Right ventricle myocardium inferior (tissue), 1 donor: ENCODE measurements around the gene SERPINA7. TPM values are rescaled to one million over a fixed set of nuclear protein-coding genes. Genes with fewer than 3 reads are reported as not detected.
"Not testable (repeated sequence)": the region's sequence is repeated elsewhere in the genome, so short reads cannot be mapped to it uniquely, and the experiment has no call there.

Experiments used
- ATAC-seq: fragments of 200-7000 bp; cut with Tn5 transposase; one replicate; pipeline ENCODE4 v1.9.1; 2020; ENCODE audit warnings: mild to moderate bottlenecking, moderate library complexity
- DNase-seq: peaks from one replicate; pipeline ENCODE4 v3.0.0; 2021; ENCODE audit errors: missing footprints
- intact Hi-C: fragments of 100-400 bp; cut with DNase I; formaldehyde crosslinking; loops from one replicate; pipeline ENCODE4 v1.11.0; 2022
- long read RNA-seq: library from polyadenylated mRNA; unstranded; transcript quantifications from one replicate; pipeline ENCODE4 v2.0.0, GENCODE V29; 2021
- total RNA-seq: library from RNA; stranded (reverse); fragmentation: NEBNext Ultra II Directional; extraction: Animal tissue kit (Norgen Biotek cat#: 25700); gene quantifications from one replicate; pipeline ENCODE4 v1.2.1, GENCODE V29; 2021
- donor health status: DM: no; HTN: yes; CAD: no; lungs with severe emphysema.

SERPINA7 gene, protein sequence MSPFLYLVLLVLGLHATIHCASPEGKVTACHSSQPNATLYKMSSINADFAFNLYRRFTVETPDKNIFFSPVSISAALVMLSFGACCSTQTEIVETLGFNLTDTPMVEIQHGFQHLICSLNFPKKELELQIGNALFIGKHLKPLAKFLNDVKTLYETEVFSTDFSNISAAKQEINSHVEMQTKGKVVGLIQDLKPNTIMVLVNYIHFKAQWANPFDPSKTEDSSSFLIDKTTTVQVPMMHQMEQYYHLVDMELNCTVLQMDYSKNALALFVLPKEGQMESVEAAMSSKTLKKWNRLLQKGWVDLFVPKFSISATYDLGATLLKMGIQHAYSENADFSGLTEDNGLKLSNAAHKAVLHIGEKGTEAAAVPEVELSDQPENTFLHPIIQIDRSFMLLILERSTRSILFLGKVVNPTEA
- not detected for total RNA-seq
- long read RNA-seq = 0 reads

GRCh38 chrX:106038625-106039024 lies at the start of gene SERPINA7:
Gene SERPINA7, minus strand, starts transcription at chrX:106038727. Its CDS starts 1,669 bp downstream, at chrX:106037058.
- DNase-seq (no peak), ATAC-seq (no peak)
- intact Hi-C loops = loop anchor here (5.0 kb wide), 1 partner anchor 359 kb away; no protein-coding TSS in a partner anchor

- DNase-seq = no peak
- intact Hi-C loops = no loop called here
- no peak for ATAC-seq
Measured at GRCh38 chrX:106069048-106069447, 30.5 kb upstream of the SERPINA7 start.

GRCh38 chrX:106050054-106050453 lies 11.5 kb upstream of the SERPINA7 start:
- ATAC-seq (no peak), DNase-seq (no peak)
- intact Hi-C loops = no loop called here

DNA sequence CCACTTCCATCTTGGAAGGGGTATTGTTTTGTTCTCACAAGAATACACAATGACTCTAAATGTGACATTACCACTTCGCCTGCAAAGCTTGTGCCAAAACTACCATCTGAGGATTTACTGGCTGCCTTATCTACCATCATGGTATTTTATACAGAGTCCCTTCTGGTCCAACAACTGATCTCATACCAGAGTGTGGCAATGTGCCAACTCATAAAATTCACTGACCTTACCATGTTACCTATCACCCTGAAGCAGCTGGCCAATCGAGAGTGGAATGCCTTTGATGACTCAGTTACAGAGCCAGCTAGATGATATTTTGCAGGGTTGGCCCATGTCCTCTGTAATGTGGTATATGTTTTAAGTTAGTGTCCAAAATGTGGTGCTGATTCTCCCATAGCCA lies 3.8 kb upstream of the SERPINA7 start:
- ATAC-seq (no peak), DNase-seq (no peak)
- intact Hi-C loops = no loop called here

DNA sequence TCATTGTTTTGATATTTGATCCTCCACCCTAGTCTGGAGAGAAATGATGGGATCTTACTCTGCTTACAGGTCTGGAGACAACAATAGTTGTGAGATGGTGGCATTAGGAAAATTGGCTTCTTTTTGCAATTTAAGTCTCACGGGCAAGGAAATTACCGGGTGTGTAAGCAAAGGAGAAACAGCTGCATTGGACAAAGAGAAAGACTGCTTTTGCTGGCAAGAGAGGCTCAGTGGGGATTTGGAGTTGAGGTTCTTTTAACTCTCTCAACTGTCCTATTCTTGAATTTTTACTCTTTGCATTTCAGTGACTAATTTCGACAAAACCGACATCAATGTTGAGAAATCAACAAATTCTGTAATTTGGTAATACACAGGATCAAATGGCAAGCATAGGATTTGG lies 2.3 kb upstream of the SERPINA7 start:
- ATAC-seq (no peak), DNase-seq (no peak)
- intact Hi-C loops = no loop called here

DNA sequence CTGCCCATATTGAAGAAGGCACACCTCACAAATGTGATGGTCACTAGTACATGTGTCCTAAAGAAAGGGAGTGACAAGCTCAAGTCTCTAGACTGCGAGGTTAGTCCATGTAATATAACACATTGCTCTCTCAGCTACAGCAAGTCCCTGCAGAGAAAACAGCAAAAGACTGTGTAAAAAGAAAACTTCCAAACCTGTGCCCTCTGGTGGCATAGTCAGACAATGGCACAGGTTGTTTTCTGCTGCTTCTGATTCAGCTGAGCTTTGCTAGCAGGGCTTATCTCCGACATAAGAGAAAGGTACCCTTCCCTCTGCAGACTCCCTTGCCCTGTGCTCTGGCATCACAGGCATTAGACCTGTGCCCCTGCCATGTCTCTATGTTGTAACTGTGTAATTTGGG lies 1.4 kb upstream of the SERPINA7 start:
- no peak for ATAC-seq
- no peak for DNase-seq
- intact Hi-C loops = loop anchor here (5.0 kb wide), 1 partner anchor 357 kb away; no protein-coding TSS in a partner anchor

GRCh38 chrX:106037835-106038473 lies 573 bp downstream of the SERPINA7 start:
- DNase-seq (no peak), ATAC-seq (no peak)
- intact Hi-C loops = loop anchor here (5.0 kb wide), 1 partner anchor 359 kb away; no protein-coding TSS in a partner anchor

DNA sequence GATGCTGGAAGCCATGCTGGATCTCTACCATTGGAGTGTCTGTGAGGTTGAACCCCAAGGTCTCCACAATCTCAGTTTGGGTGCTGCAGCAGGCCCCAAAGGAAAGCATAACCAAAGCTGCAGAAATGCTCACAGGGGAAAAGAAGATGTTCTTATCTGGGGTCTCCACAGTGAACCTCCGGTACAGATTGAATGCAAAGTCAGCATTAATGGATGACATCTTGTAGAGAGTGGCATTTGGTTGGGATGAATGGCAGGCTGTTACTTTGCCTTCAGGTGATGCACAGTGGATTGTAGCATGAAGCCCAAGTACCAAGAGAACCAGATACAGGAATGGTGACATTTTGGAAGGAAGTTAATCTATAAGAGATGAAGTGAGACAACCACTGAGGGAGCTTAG lies 1.8 kb downstream of the SERPINA7 start:
- DNase-seq = no peak
- no peak for ATAC-seq
- intact Hi-C loops = loop anchor here (5.0 kb wide), 1 partner anchor 361 kb away; no protein-coding TSS in a partner anchor

DNA sequence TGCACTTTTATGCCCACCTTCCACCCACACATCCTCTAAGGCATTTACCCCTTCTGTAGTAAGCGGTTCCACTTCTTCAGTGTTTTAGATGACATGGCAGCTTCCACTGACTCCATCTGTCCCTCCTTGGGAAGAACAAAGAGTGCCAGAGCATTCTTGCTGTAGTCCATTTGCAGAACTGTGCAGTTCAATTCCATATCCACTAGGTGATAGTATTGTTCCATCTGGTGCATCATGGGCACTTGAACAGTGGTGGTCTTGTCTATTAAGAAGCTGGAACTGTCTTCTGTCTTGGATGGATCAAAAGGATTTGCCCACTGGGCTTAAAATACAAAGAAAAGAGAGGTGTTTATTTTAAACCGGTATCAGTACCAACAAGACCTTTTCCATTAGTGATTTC lies 3.5 kb downstream of the SERPINA7 start:
- ATAC-seq = no peak
- no peak for DNase-seq
- intact Hi-C loops = loop anchor here (5.0 kb wide), 1 partner anchor 362 kb away; no protein-coding TSS in a partner anchor

- no peak for DNase-seq
- ATAC-seq = no peak
- intact Hi-C loops = no loop called here
Measured at GRCh38 chrX:106023947-106024346, 14.6 kb downstream of the SERPINA7 start.

DNA sequence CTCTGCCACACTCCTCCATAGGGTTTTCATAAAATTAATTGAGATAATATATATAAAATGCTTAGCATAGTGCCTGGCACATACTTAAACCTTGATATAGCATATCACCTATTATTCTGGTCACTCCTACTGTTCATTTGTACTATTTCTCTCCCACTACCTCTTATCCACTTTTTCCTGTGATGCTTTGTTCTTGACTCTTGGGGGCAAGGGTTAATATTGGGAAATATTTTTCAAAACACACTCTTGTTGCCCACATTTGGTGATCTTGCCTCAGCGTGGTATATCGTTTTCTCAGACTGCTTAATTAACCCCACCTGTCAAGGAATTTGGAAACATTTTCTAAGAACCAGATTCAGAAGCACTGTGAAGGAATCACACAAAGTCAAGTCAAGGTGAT lies 16.3 kb downstream of the SERPINA7 start:
- DNase-seq (no peak), ATAC-seq (no peak)
- intact Hi-C loops = no loop called here

- intact Hi-C loops = no loop called here
- DNase-seq = no peak
- ATAC-seq = no peak
Measured at GRCh38 chrX:106014119-106014775, 24.3 kb downstream of the SERPINA7 start.

DNA sequence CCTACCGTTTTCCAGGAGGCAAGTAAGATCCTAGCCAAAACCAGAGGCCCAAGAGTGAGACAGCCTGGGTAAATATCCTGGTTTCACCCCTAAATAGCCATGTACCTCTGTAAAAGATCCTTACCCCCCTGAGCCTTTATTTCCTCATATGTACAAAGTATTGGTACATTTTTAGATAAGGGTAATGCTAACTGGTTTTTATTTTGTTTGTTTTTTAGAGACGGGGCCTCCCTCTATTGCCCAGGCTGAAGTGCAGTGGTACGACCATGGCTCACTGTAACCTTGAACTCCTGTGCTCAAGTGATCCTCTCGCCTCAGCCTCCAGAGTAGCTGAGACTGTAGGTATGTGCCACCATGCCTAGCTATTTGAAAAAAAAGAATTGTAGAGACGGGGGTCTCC lies 29.4 kb downstream of the SERPINA7 start:
- intact Hi-C loops = no loop called here
- no peak for ATAC-seq
- no peak for DNase-seq

DNA sequence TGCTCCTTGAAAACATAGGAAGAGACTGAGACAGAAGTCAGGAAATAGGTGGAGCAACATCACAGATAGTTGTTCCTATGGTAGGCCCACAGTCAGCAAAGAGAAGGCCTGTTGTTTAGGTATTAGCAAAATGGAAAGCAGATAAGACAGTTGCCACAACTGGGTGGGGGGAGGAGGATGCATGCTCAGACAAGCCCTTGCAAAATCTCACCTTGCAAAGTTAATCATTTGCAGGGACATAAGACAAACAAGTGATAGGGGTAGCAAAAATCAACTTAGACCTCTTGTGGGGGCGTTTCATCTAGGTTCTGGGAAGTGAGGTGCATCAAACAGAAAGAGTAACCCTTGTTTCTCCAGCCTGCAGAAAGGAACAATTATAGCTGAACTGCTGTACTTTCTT lies 30.7 kb downstream of the SERPINA7 start:
- ATAC-seq = no peak
- intact Hi-C loops = no loop called here
- DNase-seq = no peak

- no peak for DNase-seq
- intact Hi-C loops = no loop called here
- no peak for ATAC-seq
Measured at GRCh38 chrX:106005684-106006083, 32.8 kb downstream of the SERPINA7 start.

DNA sequence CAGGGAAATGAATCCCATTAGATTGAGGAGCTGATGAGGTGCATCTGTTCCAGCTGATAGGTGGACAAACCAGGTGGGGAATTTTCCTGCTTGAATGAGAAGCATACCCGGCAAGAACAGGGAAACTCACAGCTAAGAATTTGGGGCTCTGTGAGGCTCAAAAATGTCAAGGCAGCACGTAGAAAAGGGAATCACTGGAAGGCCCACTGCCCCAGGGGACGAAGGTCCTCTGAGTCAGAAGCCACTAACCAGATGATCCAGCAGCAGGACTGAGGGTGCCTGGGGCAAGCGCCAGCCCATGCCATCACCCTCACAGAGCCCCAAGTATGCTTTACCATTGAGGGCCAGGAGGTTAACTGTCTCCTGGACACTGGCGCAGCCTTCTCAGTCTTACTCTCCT lies 37.9 kb downstream of the SERPINA7 start:
- DNase-seq, ATAC-seq, intact Hi-C loops: not testable (repeated sequence)

- DNase-seq (no peak), ATAC-seq (no peak)
- intact Hi-C loops = no loop called here
Measured at GRCh38 chrX:106000203-106000602, 38.3 kb downstream of the SERPINA7 start.

DNA sequence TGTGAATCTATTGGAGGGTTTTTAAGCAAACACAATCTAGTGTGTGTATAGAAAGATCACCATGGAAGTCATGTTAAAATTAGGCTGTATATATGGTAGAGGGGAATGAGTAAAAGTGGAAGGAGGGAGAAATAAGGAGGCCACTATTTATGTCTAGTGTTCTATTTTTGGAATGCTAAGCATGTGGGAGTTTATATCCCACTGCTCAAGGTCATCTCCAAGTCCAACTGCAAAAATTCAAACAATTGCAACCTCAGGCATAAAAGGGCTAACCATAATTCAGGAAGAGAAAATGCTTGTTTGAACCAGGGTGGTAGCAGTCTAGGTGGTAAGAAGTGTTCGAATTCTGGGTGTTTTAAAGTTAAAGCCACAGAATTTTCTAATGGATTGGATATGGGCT lies 39.2 kb downstream of the SERPINA7 start:
- intact Hi-C loops = no loop called here
- ATAC-seq (no peak), DNase-seq (no peak)

- ATAC-seq, intact Hi-C loops, DNase-seq: not testable (repeated sequence)
Measured at GRCh38 chrX:105988487-105988886, 50.0 kb downstream of the SERPINA7 start.
